GM12878 (cell line): Measurements from ENCODE around the gene ZNF416. TPM values are rescaled to one million over a fixed set of nuclear protein-coding genes. Genes with fewer than 3 reads are reported as not detected.

Experiments
- ATF2 ChIP-seq: IDR thresholded peaks from 2 replicates; pipeline ENCODE4 v1.6.1; 2012; ENCODE audit warnings: low read length, inconsistent platforms
- BCLAF1 ChIP-seq: fragments of 450-650 bp; IDR thresholded peaks from 2 replicates; pipeline ENCODE4 v1.6.1; 2017; ENCODE audit warnings: antibody characterized with exemption, mild to moderate bottlenecking, moderate library complexity
- CBX5 ChIP-seq: sonication (generic); IDR thresholded peaks from 2 replicates; pipeline ENCODE4 v1.6.1; 2016; ENCODE audit warnings: low read depth, moderate library complexity, mild to moderate bottlenecking, inconsistent platforms
- ELK1 ChIP-seq: IDR thresholded peaks from 2 replicates; pipeline ENCODE4 v1.6.1; 2012; ENCODE audit warnings: low read depth, low read length, improper control_type of control experiment
- FOS ChIP-seq: IDR thresholded peaks from 3 replicates; pipeline ENCODE4 v1.6.1; 2011; ENCODE audit warnings: borderline replicate concordance; ENCODE audit not compliant: insufficient read length; ENCODE audit errors: extremely low read depth
- HSF1 ChIP-seq: fragments of 150-350 bp; IDR thresholded peaks from 2 replicates; pipeline ENCODE4 v1.6.1; 2014; ENCODE audit warnings: mild to moderate bottlenecking, low read depth, low read length
- IKZF1 ChIP-seq: fragments of 450-650 bp; conservative IDR thresholded peaks from 2 replicates; pipeline ENCODE4 v1.6.1; 2017; ENCODE audit warnings: antibody characterized with exemption, mild to moderate bottlenecking
- IKZF2 ChIP-seq, 2 experiments: fragments of 450-650 bp; IDR thresholded peaks; 2 replicates each; pipeline ENCODE4 v1.6.1; 2017; ENCODE audit warnings: mild to moderate bottlenecking in 2 of 2, moderate library complexity in 2 of 2
- MEF2A ChIP-seq: IDR thresholded peaks from 2 replicates; pipeline ENCODE4 v1.6.1; 2011; ENCODE audit warnings: low read depth, mild to moderate bottlenecking, low read length, moderate library complexity; ENCODE audit not compliant: insufficient read depth
- MEF2B ChIP-seq: fragments of 450-650 bp; IDR thresholded peaks from 2 replicates; pipeline ENCODE4 v1.6.1; 2018; ENCODE audit warnings: mild to moderate bottlenecking, moderate library complexity; ENCODE audit not compliant: partially characterized antibody, poor library complexity, severe bottlenecking
- MYC ChIP-seq: IDR thresholded peaks from 2 replicates; pipeline ENCODE4 v1.6.1; 2011; ENCODE audit warnings: mild to moderate bottlenecking, low read length, moderate library complexity, inconsistent platforms; ENCODE audit not compliant: insufficient read depth, insufficient replicate concordance, insufficient read length, severe bottlenecking
- NFXL1 ChIP-seq: fragments of 450-650 bp; IDR thresholded peaks from 2 replicates; pipeline ENCODE4 v1.6.1; 2017; ENCODE audit warnings: antibody characterized with exemption, mild to moderate bottlenecking, borderline replicate concordance
- POLR2AphosphoS2 ChIP-seq: IDR thresholded peaks from 2 replicates; pipeline ENCODE4 v1.6.1; 2011; ENCODE audit warnings: low read depth, mild to moderate bottlenecking, low read length, improper control_type of control experiment, moderate library complexity
- POU2F2 ChIP-seq: IDR thresholded peaks from 3 replicates; pipeline ENCODE4 v1.6.1; 2011; ENCODE audit warnings: low read depth, mild to moderate bottlenecking, low read length, borderline replicate concordance
- RBBP5 ChIP-seq: fragments of 200-600 bp; sonication (generic); conservative IDR thresholded peaks from 2 replicates; pipeline ENCODE4 v1.6.1; 2016
- RFX5 ChIP-seq: IDR thresholded peaks from 2 replicates; pipeline ENCODE4 v1.6.1; 2011; ENCODE audit warnings: low read depth, low read length, improper control_type of control experiment
- RUNX3 ChIP-seq: IDR thresholded peaks from 2 replicates; pipeline ENCODE4 v1.6.1; 2012; ENCODE audit warnings: low read length, inconsistent platforms
- SIN3A ChIP-seq: IDR thresholded peaks from 2 replicates; pipeline ENCODE4 v1.6.1; 2012; ENCODE audit warnings: low read depth, low read length, improper control_type of control experiment
- SIX5 ChIP-seq: IDR thresholded peaks from 2 replicates; pipeline ENCODE4 v1.6.1; 2011; ENCODE audit warnings: mild to moderate bottlenecking, low read depth, low read length, moderate library complexity; ENCODE audit not compliant: severe bottlenecking
- SUPT20H ChIP-seq: IDR thresholded peaks from 2 replicates; pipeline ENCODE4 v1.6.1; 2011; ENCODE audit warnings: low read depth, mild to moderate bottlenecking, low read length, moderate library complexity, borderline replicate concordance; ENCODE audit not compliant: control insufficient read depth
- ZNF24 ChIP-seq: fragments of 450-650 bp; IDR thresholded peaks from 2 replicates; pipeline ENCODE4 v1.6.1; 2017; ENCODE audit warnings: antibody characterized with exemption, mild to moderate bottlenecking
- ZNF384 ChIP-seq: IDR thresholded peaks from 2 replicates; pipeline ENCODE4 v1.6.1; 2012; ENCODE audit warnings: low read depth, mild to moderate bottlenecking, low read length, improper control_type of control experiment, borderline replicate concordance
- ZNF622 ChIP-seq: fragments of 450-650 bp; IDR thresholded peaks from 2 replicates; pipeline ENCODE4 v1.6.1; 2017; ENCODE audit warnings: mild to moderate bottlenecking, inconsistent platforms
- polyA plus RNA-seq, 11 experiments: library from polyadenylated mRNA; depleted of rRNA in 4 of 11; unstranded in 6 of 11; stranded (reverse) in 5 of 11; fragments of >200 nt; fragmentation: Nextera tagmentation in 4 of 11; fragmentation: Illumina TruSeq in 1 of 11; extraction: Ambion mirVana in 4 of 11; extraction: Trizol in 1 of 11; gene quantifications; 1 replicate in 1 of 11; 2 replicates in 10 of 11; pipeline versions ENCODE4 v1.2.1 to v1.2.3, GENCODE V29; 2011 to 2016; ENCODE audit warnings: inconsistent platforms in 2 of 11, missing spikeins in 2 of 11, low read depth in 1 of 11
- total RNA-seq, 4 experiments: library from RNA; depleted of rRNA in 3 of 4; stranded (reverse); fragments of >200 nt in 3 of 4; fragmentation: Illumina TruSeq in 1 of 4; extraction: Trizol in 1 of 4; gene quantifications; 2 replicates each; pipeline versions ENCODE4 v1.2.1 to v1.2.3, GENCODE V29; 2013 to 2021

The ZNF416 gene
- total and polyA plus RNA-seq, 10 of the 15 experiments (the other 5 are each of a cell fraction or from before 2014, with no cell fraction given) = 1.2 to 5.4 (median 4.7) TPM

- TF ChIP-seq ATF2 = no peak
- no peak for TF ChIP-seq SUPT20H
- no peak for TF ChIP-seq MYC
- no peak for TF ChIP-seq NFXL1
- TF ChIP-seq MEF2B = peak; percentile 35
- TF ChIP-seq ELK1 = 0 out of 2 replicates have a peak, but pooled peaks have one; percentile 8
- TF ChIP-seq FOS = no peak
- TF ChIP-seq SIN3A = 0 out of 2 replicates have a peak, but pooled peaks have one; percentile 40
- TF ChIP-seq RFX5 = no peak
- TF ChIP-seq ZNF384 = no peak
- TF ChIP-seq MEF2A = no peak
- TF ChIP-seq POLR2AphosphoS2 = no peak
- no peak for TF ChIP-seq POU2F2
- no peak for TF ChIP-seq ZNF24
- peak; percentile 66 for TF ChIP-seq IKZF1
- TF ChIP-seq ZNF622 = no peak
- TF ChIP-seq BCLAF1 = no peak
- TF ChIP-seq IKZF2 (IDR thresholded peaks at IDR 0.05) = no peak
- TF ChIP-seq CBX5 = peak; percentile 67; the same call in 1 of the 2 replicates
- no peak for TF ChIP-seq HSF1
- TF ChIP-seq RUNX3 = peak; percentile 46
- no peak for TF ChIP-seq RBBP5
- peak; percentile 60 for TF ChIP-seq SIX5
These were observed 5.1 kb upstream of the ZNF416 start, which contains the start of gene ZIK1 (continued) for GRCh38 chr19:57583521-57584416.
